ENCODE measurements around the gene CAP1.

GRCh38 chr1:40114400-40114799 lies 73.9 kb downstream of the CAP1 start:
- no peak for TF ChIP-seq POLR2A (IDR thresholded peaks at IDR 0.05)
- no peak for TF ChIP-seq CTCF (IDR thresholded peaks at IDR 0.05)
